Psoas muscle (tissue), 8 donors: ENCODE data around the gene MROH7. TPM values are rescaled to one million over a fixed set of nuclear protein-coding genes. Genes with fewer than 3 reads are reported as not detected.

Experiments
- ATAC-seq, 4 donors: fragments of 200-7000 bp; cut with Tn5 transposase; one replicate each; pipeline ENCODE4 v1.9.1; 2020; ENCODE audit warnings: moderate library complexity in 3 of 4, mild to moderate bottlenecking in 2 of 4
- DNase-seq, 2 donors: peaks; one replicate each; pipeline ENCODE4 v3.0.0-alpha.2; 2020
- H3K27ac ChIP-seq: fragments of 200-600 bp; one replicate; pipeline ENCODE4 v1.8.0; 2022
- H3K27me3 ChIP-seq, 3 donors: fragments of 200-600 bp in 1 of 3; one replicate each; pipeline versions ENCODE4 v1.6.1 to v1.8.0; 2013 to 2022; ENCODE audit warnings: low read length in 2 of 3, mild to moderate bottlenecking in 2 of 3, moderate library complexity in 1 of 3; ENCODE audit not compliant: insufficient read depth in 3 of 3
- H3K36me3 ChIP-seq, 2 donors: fragments of 200-600 bp in 1 of 2; one replicate each; pipeline versions ENCODE4 v1.6.1 to v1.8.0; 2013 to 2022; ENCODE audit warnings: low read depth in 1 of 2, mild to moderate bottlenecking in 1 of 2, moderate library complexity in 1 of 2; ENCODE audit not compliant: insufficient read depth in 1 of 2
- H3K4me1 ChIP-seq: fragments of 200-600 bp; one replicate; pipeline ENCODE4 v1.8.0; 2022
- H3K4me3 ChIP-seq: fragments of 200-600 bp; one replicate; pipeline ENCODE4 v1.8.0; 2022; ENCODE audit warnings: mild to moderate bottlenecking
- H3K9me3 ChIP-seq: fragments of 200-600 bp; one replicate; pipeline ENCODE4 v1.8.0; 2022
- CTCF ChIP-seq: fragments of 200-600 bp; IDR thresholded peaks from one replicate; pipeline ENCODE4 v1.8.0; 2022; ENCODE audit warnings: antibody characterized with exemption
- WGBS, 3 donors: extraction: QIAGEN DNeasy Blood & Tissue Kit; methylation state at CpG; one replicate each; pipeline versions ENCODE4 v1.1.6 to v1.1.7; 2013; 5-methylcytosine and 5-hydroxymethylcytosine counted together
- intact Hi-C, 2 donors: fragments of 100-400 bp; cut with DNase I; formaldehyde crosslinking; loops; one replicate each; pipeline versions ENCODE4 v1.11.0 to v1.14.2; 2022
- polyA plus RNA-seq, 3 donors: library from polyadenylated mRNA; stranded (reverse); fragments of 200-250 nt; gene quantifications; one replicate each; pipeline ENCODE4 v1.2.3, GENCODE V29; 2013
- total RNA-seq, 4 donors: library from RNA; stranded (reverse); fragmentation: NEBNext Ultra II Directional in 2 of 4; extraction: Animal tissue kit (Norgen Biotek cat#: 25700) in 2 of 4; gene quantifications; one replicate each; pipeline versions ENCODE4 v1.2.1 to v1.2.4, GENCODE V29; 2021 to 2023
- donor health status: healthy with polysubstance abuse.
- donor health status: DM: no; HTN: no; CAD: no; lungs with moderate emphysema.
- donor health status: Bipolar disorder and iron deficiency.
- donor health status: healthy.
- donor health status: DM: yes; HTN: yes; CAD: no.
- donor health status: DM: no; HTN: no; CAD: no.
- donor health status: DM: no; HTN: no; CAD: no.
- donor health status: DM: yes; HTN: yes; CAD: no.

The MROH7 gene
- total and polyA plus RNA-seq, 7 donors, result 0.05 to 7.0 (median 1.1) TPM

DNA sequence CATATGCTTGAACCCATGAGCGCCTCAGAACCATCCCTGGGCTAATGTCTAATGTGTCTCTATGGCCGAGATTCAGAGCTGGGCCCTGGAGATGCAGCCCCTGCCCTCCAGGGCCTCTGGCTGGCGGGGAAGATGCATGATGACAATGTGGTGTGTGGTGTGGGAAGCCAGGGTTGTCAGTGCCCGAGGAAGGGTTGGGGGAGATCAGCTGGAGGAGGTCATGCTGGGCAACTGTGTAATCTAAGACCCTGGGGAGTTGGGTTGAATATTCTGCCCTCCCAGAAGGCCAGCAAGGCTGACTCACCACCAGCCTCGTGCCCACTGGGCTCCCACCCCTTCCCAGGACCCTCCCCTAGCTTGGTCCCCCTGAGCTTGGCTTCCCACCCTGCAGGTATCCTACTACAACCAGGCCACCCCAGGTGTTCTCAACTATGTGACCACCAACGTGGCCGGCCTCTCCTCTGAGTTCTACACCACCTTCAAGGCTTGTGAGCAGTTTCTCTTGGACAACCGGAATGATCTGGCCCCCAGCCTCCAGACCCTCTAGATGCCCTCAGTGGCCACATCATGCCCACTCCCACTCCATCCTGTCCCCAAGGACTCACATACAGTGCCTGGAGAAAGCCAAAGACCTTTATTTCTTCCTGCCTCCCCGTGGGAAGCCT, 32.9 kb upstream of the MROH7 start:
- ATAC-seq, result no peak
- peaks cover 0 to 53% of the 10 kb centered on the region in 2 donors for H3K36me3 ChIP-seq
- 71 to 75% (median 73%) methylated on average over 9 of the region's 9 CpGs for WGBS, 3 donors
- H3K4me3 ChIP-seq, result no peak overlapping the region
- no peak for DNase-seq
- no peak overlapping the region for H3K27ac ChIP-seq
- intact Hi-C loops, result no loop called here
- H3K9me3 ChIP-seq, result no peaks in the 10 kb centered on the region
- no peaks in the 10 kb centered on the region for H3K27me3 ChIP-seq
- no peak for TF ChIP-seq CTCF
- H3K4me1 ChIP-seq, result no peaks in the 10 kb centered on the region

DNA sequence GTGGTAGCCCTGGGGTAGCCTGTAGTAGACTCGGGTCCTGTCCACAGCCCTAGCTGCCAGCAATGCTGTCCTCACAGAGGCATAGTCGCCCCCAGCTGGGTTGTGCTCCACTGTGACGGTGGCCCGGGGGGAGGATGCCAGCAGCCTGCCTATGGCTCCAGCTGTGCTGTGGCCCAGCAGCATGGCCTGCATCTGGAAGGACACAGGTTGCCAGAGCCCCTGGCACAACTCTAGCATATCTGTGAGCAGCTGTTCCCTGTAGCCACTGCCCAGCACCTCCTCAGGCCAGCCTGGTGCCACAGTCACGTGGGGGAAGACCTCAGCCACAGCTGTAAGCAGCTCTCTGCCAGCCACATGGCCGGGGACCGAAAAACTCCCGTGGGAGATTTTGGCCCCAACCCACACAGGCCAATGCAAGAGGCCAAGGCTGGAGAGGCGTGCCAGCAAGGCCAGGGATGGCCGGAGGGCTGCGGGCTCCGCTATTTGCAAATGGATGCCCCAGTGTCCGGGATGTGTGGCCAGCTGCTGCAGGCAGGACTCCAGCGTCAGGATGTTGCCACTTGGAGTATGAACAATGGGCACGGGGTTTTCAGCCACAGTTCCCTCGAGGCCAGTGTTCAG, 32.2 kb upstream of the MROH7 start:
- Histone ChIP-seq H3K4me1 (no peaks in the 10 kb centered on the region), H3K4me3 (no peak overlapping the region), H3K27me3 (no peaks in the 10 kb centered on the region), H3K27ac (no peak overlapping the region), H3K9me3 (no peaks in the 10 kb centered on the region), H3K36me3 (peaks cover 0 to 46% of the 10 kb centered on the region in 2 donors)
- intact Hi-C loops, result no loop called here
- ATAC-seq, result peak; percentile 42 to 60 (median 53)
- no peak for TF ChIP-seq CTCF
- 40 to 54% (median 52%) methylated on average over 16 of the region's 16 CpGs for WGBS, 3 donors
- DNase-seq, result peak in 1 of 2 donors; percentile 59

GRCh38 chr1:54610048-54610447, 31.5 kb upstream of the MROH7 start:
- no peak for ATAC-seq

GRCh38 chr1:54610601-54611580, 30.7 kb upstream of the MROH7 start:
- TF ChIP-seq CTCF, result no peak
- Histone ChIP-seq H3K27me3 (no peaks in the 10 kb centered on the region), H3K36me3 (peaks cover 0 to 32% of the 10 kb centered on the region in 2 donors), H3K27ac (no peak overlapping the region), H3K9me3 (no peaks in the 10 kb centered on the region), H3K4me1 (no peaks in the 10 kb centered on the region), H3K4me3 (no peak overlapping the region)
- intact Hi-C loops, result no loop called here
- DNase-seq (no peak), ATAC-seq (no peak)
- 97 to 98% (median 97%) methylated on average over 18 of the region's 18 CpGs for WGBS, 3 donors

More at GRCh38 chr1:54610048-54610447, 31.5 kb upstream of the MROH7 start:
- H3K36me3 ChIP-seq, result peaks cover 0 to 39% of the 10 kb centered on the region in 2 donors
- H3K9me3 ChIP-seq, result no peaks in the 10 kb centered on the region
- H3K4me3 ChIP-seq, result no peak overlapping the region
- no peaks in the 10 kb centered on the region for H3K4me1 ChIP-seq
- DNase-seq, result no peak
- 72 to 82% (median 79%) methylated on average over 6 of the region's 6 CpGs for WGBS, 3 donors
- no peak overlapping the region for H3K27ac ChIP-seq
- TF ChIP-seq CTCF, result no peak
- no peaks in the 10 kb centered on the region for H3K27me3 ChIP-seq
- intact Hi-C loops, result no loop called here
